GM23338 (cell line): ENCODE data around the gene GAS6.

Experiments used
- CREB1 ChIP-seq: fragments of 250-450 bp; sonication (Bioruptor Pico); IDR thresholded peaks from 2 replicates; pipeline ENCODE4 v1.5.0; 2020; ENCODE audit warnings: low read depth, mild to moderate bottlenecking, moderate library complexity
- CTCF ChIP-seq, 2 experiments: fragments of 200-600 bp in 1 of 2; sonication (generic) in 1 of 2; conservative IDR thresholded peaks; 2 replicates each; pipeline versions ENCODE4 v1.5.1 to v1.6.1; 2016 to 2017; ENCODE audit warnings: antibody characterized with exemption in 2 of 2, low read depth in 2 of 2, mild to moderate bottlenecking in 2 of 2, moderate library complexity in 1 of 2
- ETS1 ChIP-seq: IDR thresholded peaks from 2 replicates; pipeline ENCODE4 v1.6.1; 2016; ENCODE audit warnings: antibody characterized with exemption
- EZH2 ChIP-seq: fragments of 200-600 bp; sonication (generic); IDR thresholded peaks from one replicate; pipeline ENCODE4 v1.8.0; 2017; ENCODE audit warnings: antibody characterized with exemption, mild to moderate bottlenecking, low read depth; ENCODE audit not compliant: unreplicated experiment
- EZH2phosphoT487 ChIP-seq: fragments of 200-600 bp; sonication (generic); IDR thresholded peaks from one replicate; pipeline ENCODE4 v1.8.1; 2018; ENCODE audit warnings: antibody characterized with exemption; ENCODE audit not compliant: unreplicated experiment
- POLR2AphosphoS5 ChIP-seq: IDR thresholded peaks from 2 replicates; pipeline ENCODE4 v1.6.1; 2016; ENCODE audit warnings: antibody characterized with exemption, low read depth
- REST ChIP-seq: IDR thresholded peaks from one replicate; pipeline ENCODE4 v1.6.1; 2018; ENCODE audit warnings: antibody characterized with exemption; ENCODE audit not compliant: unreplicated experiment
- ZNF331 ChIP-seq: fragments of 250-450 bp; sonication (Bioruptor Pico); IDR thresholded peaks from 2 replicates; pipeline ENCODE4 v1.5.0; 2020; ENCODE audit warnings: low read depth, mild to moderate bottlenecking, moderate library complexity

DNA sequence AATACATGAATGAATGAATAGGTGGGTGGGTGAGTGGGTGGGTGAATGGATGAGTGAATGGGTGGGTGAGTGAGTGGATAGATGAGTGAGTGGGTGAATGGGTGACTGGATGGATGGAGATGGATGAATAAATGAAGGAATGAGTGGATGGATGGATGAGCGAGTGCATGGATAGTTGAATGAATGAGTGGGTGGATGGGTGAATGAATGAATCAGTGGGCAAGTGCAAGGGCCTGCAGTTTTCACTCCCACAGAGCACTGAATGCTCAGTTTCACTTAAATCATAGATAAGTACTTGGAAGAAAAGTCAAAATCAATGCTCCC is 12.4 kb downstream of the GAS6 start:
- TF ChIP-seq EZH2: no peak
- no peak for TF ChIP-seq REST
- TF ChIP-seq CTCF (conservative IDR thresholded peaks at IDR 0.05; ENCODE audit: low read depth in 2 of 2): no peak
- TF ChIP-seq ZNF331: no peak
- no peak for TF ChIP-seq POLR2AphosphoS5
- no peak for TF ChIP-seq EZH2phosphoT487
- no peak for TF ChIP-seq ETS1
- TF ChIP-seq CREB1 (CRISPR knock-in tag): no peak
